Neural progenitor cell (in vitro differentiated cells): ENCODE measurements around the gene TDRD10.

ENCODE experiments used
- EZH2 ChIP-seq: fragments of 200-600 bp; sonication (generic); IDR thresholded peaks from 2 replicates; pipeline ENCODE4 v1.6.1; 2017; ENCODE audit warnings: antibody characterized with exemption, mild to moderate bottlenecking, moderate library complexity
- EZH2phosphoT487 ChIP-seq: fragments of 200-600 bp; sonication (generic); IDR thresholded peaks from 2 replicates; pipeline ENCODE4 v1.6.1; 2017; ENCODE audit warnings: antibody characterized with exemption
- TF ChIP-seq, protein P1 (sequence below): fragments of 200-600 bp; sonication (generic); IDR thresholded peaks from 2 replicates; pipeline ENCODE4 v1.5.1; 2017; ENCODE audit warnings: antibody characterized with exemption, mild to moderate bottlenecking

DNA sequence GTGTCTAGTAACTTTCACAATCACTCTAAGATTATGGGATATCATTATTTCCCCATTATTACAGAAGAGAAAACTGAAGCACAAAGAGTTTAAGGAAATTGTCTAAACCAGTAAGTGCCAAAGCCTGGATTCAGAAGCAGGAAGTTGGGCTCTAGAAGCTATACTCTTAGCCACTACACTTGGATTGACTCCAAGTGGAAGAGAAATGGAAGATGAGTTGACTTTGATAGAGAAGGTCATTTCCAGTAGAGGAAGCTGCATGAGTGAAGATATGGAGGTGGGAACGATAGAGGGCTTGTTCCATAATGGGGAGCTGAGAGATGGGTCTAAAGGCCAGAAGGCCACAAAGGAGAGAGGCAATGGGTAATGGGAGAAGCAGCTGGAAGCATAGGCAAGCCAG lies 11.7 kb upstream of the TDRD10 start:
- TF ChIP-seq, protein P1, sequence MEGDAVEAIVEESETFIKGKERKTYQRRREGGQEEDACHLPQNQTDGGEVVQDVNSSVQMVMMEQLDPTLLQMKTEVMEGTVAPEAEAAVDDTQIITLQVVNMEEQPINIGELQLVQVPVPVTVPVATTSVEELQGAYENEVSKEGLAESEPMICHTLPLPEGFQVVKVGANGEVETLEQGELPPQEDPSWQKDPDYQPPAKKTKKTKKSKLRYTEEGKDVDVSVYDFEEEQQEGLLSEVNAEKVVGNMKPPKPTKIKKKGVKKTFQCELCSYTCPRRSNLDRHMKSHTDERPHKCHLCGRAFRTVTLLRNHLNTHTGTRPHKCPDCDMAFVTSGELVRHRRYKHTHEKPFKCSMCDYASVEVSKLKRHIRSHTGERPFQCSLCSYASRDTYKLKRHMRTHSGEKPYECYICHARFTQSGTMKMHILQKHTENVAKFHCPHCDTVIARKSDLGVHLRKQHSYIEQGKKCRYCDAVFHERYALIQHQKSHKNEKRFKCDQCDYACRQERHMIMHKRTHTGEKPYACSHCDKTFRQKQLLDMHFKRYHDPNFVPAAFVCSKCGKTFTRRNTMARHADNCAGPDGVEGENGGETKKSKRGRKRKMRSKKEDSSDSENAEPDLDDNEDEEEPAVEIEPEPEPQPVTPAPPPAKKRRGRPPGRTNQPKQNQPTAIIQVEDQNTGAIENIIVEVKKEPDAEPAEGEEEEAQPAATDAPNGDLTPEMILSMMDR = no peak
- TF ChIP-seq EZH2 (no peak), EZH2phosphoT487 (no peak)
